GM12878 (cell line): ENCODE results near the gene SCD5.

Experiments used
- CBX3 ChIP-seq: fragments of 200-600 bp; sonication (generic); IDR thresholded peaks from 2 replicates; pipeline ENCODE4 v1.6.1; 2016; ENCODE audit warnings: low read depth, borderline replicate concordance
- MEF2A ChIP-seq: IDR thresholded peaks from 2 replicates; pipeline ENCODE4 v1.6.1; 2011; ENCODE audit warnings: low read depth, mild to moderate bottlenecking, low read length, moderate library complexity; ENCODE audit not compliant: insufficient read depth
- TF ChIP-seq, protein P1 (sequence below), 3 experiments: IDR thresholded peaks in 2 of 3; conservative IDR thresholded peaks in 1 of 3; 2 replicates each; pipeline ENCODE4 v1.5.1; 2011; ENCODE audit warnings: low read depth in 3 of 3, low read length in 3 of 3, mild to moderate bottlenecking in 3 of 3, control low read depth in 2 of 3, moderate library complexity in 2 of 3, inconsistent platforms in 1 of 3, mixed read lengths in 1 of 3; ENCODE audit not compliant: control insufficient read depth in 2 of 3, insufficient read depth in 1 of 3; ENCODE audit errors: extremely low read depth in 1 of 3

DNA sequence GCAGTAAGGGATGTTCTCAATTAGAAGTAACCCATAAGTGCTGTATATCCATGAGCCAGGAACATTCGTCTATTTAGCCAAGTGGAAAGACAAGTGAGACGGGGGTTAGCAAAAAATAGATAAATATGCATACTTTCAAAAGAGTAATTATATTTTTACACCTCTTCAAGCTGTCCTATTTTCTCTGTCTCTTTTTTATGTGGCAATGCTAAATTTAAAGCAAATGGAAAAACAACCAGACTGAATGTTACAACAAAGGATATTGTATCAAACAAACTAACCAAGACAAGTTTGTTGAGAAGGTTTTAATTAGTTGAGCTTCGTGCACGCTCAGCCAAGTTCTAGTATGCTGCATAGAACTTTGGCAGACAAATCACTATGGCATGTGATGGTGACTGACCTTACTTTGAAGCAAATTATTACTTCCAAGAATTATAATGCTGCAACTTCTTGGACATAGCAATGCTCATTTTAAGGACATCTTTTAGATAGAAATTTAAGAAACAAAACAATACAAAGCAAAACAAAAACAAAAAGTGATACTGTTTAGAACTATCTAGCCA lies 175.4 kb downstream of the SCD5 start:
- TF ChIP-seq MEF2A: no peak
- no peak for TF ChIP-seq CBX3
- TF ChIP-seq, protein P1, sequence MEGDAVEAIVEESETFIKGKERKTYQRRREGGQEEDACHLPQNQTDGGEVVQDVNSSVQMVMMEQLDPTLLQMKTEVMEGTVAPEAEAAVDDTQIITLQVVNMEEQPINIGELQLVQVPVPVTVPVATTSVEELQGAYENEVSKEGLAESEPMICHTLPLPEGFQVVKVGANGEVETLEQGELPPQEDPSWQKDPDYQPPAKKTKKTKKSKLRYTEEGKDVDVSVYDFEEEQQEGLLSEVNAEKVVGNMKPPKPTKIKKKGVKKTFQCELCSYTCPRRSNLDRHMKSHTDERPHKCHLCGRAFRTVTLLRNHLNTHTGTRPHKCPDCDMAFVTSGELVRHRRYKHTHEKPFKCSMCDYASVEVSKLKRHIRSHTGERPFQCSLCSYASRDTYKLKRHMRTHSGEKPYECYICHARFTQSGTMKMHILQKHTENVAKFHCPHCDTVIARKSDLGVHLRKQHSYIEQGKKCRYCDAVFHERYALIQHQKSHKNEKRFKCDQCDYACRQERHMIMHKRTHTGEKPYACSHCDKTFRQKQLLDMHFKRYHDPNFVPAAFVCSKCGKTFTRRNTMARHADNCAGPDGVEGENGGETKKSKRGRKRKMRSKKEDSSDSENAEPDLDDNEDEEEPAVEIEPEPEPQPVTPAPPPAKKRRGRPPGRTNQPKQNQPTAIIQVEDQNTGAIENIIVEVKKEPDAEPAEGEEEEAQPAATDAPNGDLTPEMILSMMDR (IDR thresholded peaks at IDR 0.05 in 2 of 3, conservative IDR thresholded peaks at IDR 0.05 in 1 of 3; ENCODE audit: control insufficient read depth in 2 of 3, extremely low read depth in 1 of 3, insufficient read depth in 1 of 3, low read depth in 3 of 3, low read length in 3 of 3): no peak
